ENCODE results near the gene RASA1. TPM values are rescaled to one million over a fixed set of nuclear protein-coding genes. Genes with fewer than 3 reads are reported as not detected.

RASA1 gene
- total RNA-seq, 1 experiment from 2014 or later = 29.6 TPM

DNA sequence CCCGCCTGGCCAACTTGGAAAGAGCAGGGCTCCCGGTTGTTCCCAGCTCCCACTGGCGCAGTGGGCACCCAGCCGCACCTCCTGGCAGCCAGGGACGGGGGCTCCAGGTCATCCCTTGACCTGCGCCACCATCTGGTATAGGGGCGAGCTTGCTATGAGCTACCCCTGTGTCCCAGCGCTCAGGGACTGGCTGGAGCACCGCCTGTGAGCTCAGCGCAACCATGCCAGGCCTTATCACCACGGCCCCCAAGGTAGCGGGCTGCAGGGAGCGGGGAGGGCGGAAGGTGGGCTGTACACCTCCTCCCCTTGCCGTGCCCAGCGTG is 15.4 kb upstream of the RASA1 start:
- Histone ChIP-seq H4K5ac (ENCODE audit: insufficient read length, low read depth, low read length) (no peak overlapping the region), H3K4me2 (ENCODE audit: insufficient read depth, insufficient read length, low read length) (no peak overlapping the region), H3K27ac (ENCODE audit: insufficient read length, low read depth, low read length) (no peak overlapping the region), H3K18ac (ENCODE audit: insufficient read length, low read depth, low read length) (peak overlapping the region; percentile 74), H3K79me1 (ENCODE audit: insufficient read depth, low read depth, low read length, poor library complexity, severe bottlenecking) (no peaks in the 10 kb centered on the region), H2BK120ac (ENCODE audit: low read depth, low read length, poor library complexity, severe bottlenecking) (no peak overlapping the region), H3T11ph (ENCODE audit: low read length) (no peak overlapping the region), H2AFZ (ENCODE audit: low read length) (no peak overlapping the region), H4K8ac (replicated peaks; ENCODE audit: insufficient read length, low read depth, low read length) (no peak overlapping the region), H3K4ac (ENCODE audit: low read depth, low read length) (no peak overlapping the region), H3K27me3 (ENCODE audit: insufficient read depth, low read length) (no peaks in the 10 kb centered on the region), H2AK5ac (ENCODE audit: insufficient read length, low read length) (no peak overlapping the region), H2BK5ac (ENCODE audit: insufficient read length, low read length) (no peak overlapping the region), H2BK12ac (ENCODE audit: insufficient read length, low read depth, low read length) (no peak overlapping the region), H3K79me2 (ENCODE audit: insufficient read depth, low read length) (no peaks in the 10 kb centered on the region), H3K23ac (ENCODE audit: insufficient read length, low read depth, low read length) (no peak overlapping the region), H3K23me2 (ENCODE audit: insufficient read length, low read depth, low read length, poor library complexity, severe bottlenecking) (no peaks in the 10 kb centered on the region), H3K9ac (ENCODE audit: extremely low read depth, insufficient read length, low read length) (no peak overlapping the region), H4K20me1 (ENCODE audit: control insufficient read depth, insufficient read depth, insufficient read length) (no peaks in the 10 kb centered on the region), H3K9me3 (ENCODE audit: control insufficient read depth, low read depth, low read length) (no peaks in the 10 kb centered on the region), H4K91ac (ENCODE audit: insufficient read length, low read depth, low read length) (no peak overlapping the region), H3K4me1 (ENCODE audit: insufficient read depth, low read length) (no peaks in the 10 kb centered on the region), H2BK20ac (ENCODE audit: low read depth, low read length, poor library complexity, severe bottlenecking) (no peak overlapping the region), H2BK15ac (ENCODE audit: low read depth, low read length) (no peak overlapping the region), H3K14ac (ENCODE audit: insufficient read depth, low read length) (no peak overlapping the region), H3K56ac (ENCODE audit: insufficient read length, low read depth, low read length) (no peak overlapping the region)
- TF ChIP-seq, protein P1, sequence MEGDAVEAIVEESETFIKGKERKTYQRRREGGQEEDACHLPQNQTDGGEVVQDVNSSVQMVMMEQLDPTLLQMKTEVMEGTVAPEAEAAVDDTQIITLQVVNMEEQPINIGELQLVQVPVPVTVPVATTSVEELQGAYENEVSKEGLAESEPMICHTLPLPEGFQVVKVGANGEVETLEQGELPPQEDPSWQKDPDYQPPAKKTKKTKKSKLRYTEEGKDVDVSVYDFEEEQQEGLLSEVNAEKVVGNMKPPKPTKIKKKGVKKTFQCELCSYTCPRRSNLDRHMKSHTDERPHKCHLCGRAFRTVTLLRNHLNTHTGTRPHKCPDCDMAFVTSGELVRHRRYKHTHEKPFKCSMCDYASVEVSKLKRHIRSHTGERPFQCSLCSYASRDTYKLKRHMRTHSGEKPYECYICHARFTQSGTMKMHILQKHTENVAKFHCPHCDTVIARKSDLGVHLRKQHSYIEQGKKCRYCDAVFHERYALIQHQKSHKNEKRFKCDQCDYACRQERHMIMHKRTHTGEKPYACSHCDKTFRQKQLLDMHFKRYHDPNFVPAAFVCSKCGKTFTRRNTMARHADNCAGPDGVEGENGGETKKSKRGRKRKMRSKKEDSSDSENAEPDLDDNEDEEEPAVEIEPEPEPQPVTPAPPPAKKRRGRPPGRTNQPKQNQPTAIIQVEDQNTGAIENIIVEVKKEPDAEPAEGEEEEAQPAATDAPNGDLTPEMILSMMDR (conservative IDR thresholded peaks at IDR 0.05) = no peak
- H3K27ac Mint-ChIP-seq = no peak overlapping the region
- H3K4me3 Mint-ChIP-seq = no peak overlapping the region
- H3K9me3 Mint-ChIP-seq = peaks cover 0 to 2% of the 10 kb centered on the region in 2 experiments; a peak in 1 of 5 replicates
- no peaks in the 10 kb centered on the region for H3K4me1 Mint-ChIP-seq
- no peaks in the 10 kb centered on the region for H3K27me3 Mint-ChIP-seq (ENCODE audit: low read depth)
- peaks cover 0 to 1% (median 0%) of the 10 kb centered on the region in 3 experiments; a peak in 2 of 7 replicates for H3K36me3 Mint-ChIP-seq (ENCODE audit: insufficient read depth in 1 of 3, low read depth in 3 of 3)
- no peak for DNase-seq
- no CpG with 5 or more reads among the region's 16 CpGs for WGBS (ENCODE audit: extremely low coverage, insufficient read length, low lambda C conversion rate)

All from H9 (cell line).